ENCODE results near the gene L3MBTL1.

L3MBTL1 gene

GRCh38 chr20:43590392-43591303, 83.2 kb downstream of the L3MBTL1 start, which contains the start of gene IFT52:
TSS of gene IFT52 (plus strand) at chr20:43590937. CDS start at chr20:43594699, 3,762 bp downstream.
- peaks cover 4% of the 10 kb centered on the region; the same call in 1 of the 2 replicates for H3K36me3 ChIP-seq (ENCODE audit: insufficient read depth, low read length)

More at GRCh38 chr20:43590392-43591303, 83.2 kb downstream of the L3MBTL1 start, which contains the start of gene IFT52:
- peak within 1 kb of the TSS; percentile 92 for H3K4me3 ChIP-seq (ENCODE audit: low read depth, low read length)
- H3K4me1 ChIP-seq (ENCODE audit: control insufficient read depth, insufficient read depth, low read length, unreplicated experiment) = peaks cover 10% of the 10 kb centered on the region
- no peaks in the 10 kb centered on the region for H3K27me3 ChIP-seq (ENCODE audit: insufficient read depth, low read length)
- H3K79me2 ChIP-seq (ENCODE audit: control insufficient read depth, insufficient read depth, low read length, unreplicated experiment) = peaks cover 21% of the 10 kb centered on the region
- peak within 1 kb of the TSS; percentile 91 for H3K27ac ChIP-seq (ENCODE audit: low read depth, low read length)
- peak within 1 kb of the TSS; percentile 99 for H2AFZ ChIP-seq (ENCODE audit: low read length, unreplicated experiment)
